Kidney (tissue), 14 donors: ENCODE data around the gene ARHGEF26. TPM values are rescaled to one million over a fixed set of nuclear protein-coding genes. Genes with fewer than 3 reads are reported as not detected.

ENCODE experiments used
- DNase-seq, 5 donors: peaks; one replicate each; pipeline ENCODE4 v3.0.0-alpha.2; 2013 to 2020
- FAIRE-seq: peaks from 2 replicates; lab custom pipeline; 2012; peaks lifted over from hg19 to GRCh38; lab: Jason Lieb, UNC
- H3K27ac ChIP-seq, 2 donors: one replicate each; pipeline ENCODE4 v1.7.0; 2013; ENCODE audit warnings: low read depth in 2 of 2, low read length in 2 of 2, inconsistent platforms in 1 of 2
- H3K27me3 ChIP-seq: one replicate; pipeline ENCODE4 v1.7.1; 2013; ENCODE audit warnings: low read length, inconsistent platforms; ENCODE audit not compliant: control insufficient read depth, insufficient read depth
- H3K36me3 ChIP-seq, 3 donors: one replicate each; pipeline versions ENCODE4 v1.7.0 to v1.7.1; 2013; ENCODE audit warnings: low read length in 3 of 3, control low read depth in 1 of 3, inconsistent platforms in 1 of 3; ENCODE audit not compliant: insufficient read depth in 3 of 3, control insufficient read depth in 2 of 3
- H3K4me1 ChIP-seq, 3 donors: one replicate each; pipeline versions ENCODE4 v1.7.0 to v1.7.1; 2013; ENCODE audit warnings: low read length in 3 of 3, inconsistent platforms in 1 of 3, low read depth in 1 of 3; ENCODE audit not compliant: control insufficient read depth in 2 of 3, insufficient read depth in 2 of 3
- H3K4me3 ChIP-seq, 3 donors: one replicate each; pipeline versions ENCODE4 v1.7.0 to v1.8.1; 2013; ENCODE audit warnings: low read length in 3 of 3, control low read depth in 1 of 3, inconsistent platforms in 1 of 3
- H3K9ac ChIP-seq, 3 donors: one replicate each; pipeline versions ENCODE4 v1.7.0 to v1.7.1; 2013; ENCODE audit warnings: low read length in 3 of 3, control low read depth in 1 of 3, inconsistent platforms in 1 of 3
- H3K9me3 ChIP-seq, 3 donors: one replicate each; pipeline versions ENCODE4 v1.7.0 to v1.7.1; 2013; ENCODE audit warnings: low read length in 3 of 3, control low read depth in 1 of 3, inconsistent platforms in 1 of 3; ENCODE audit not compliant: control insufficient read depth in 2 of 3, insufficient read depth in 1 of 3
- CTCF ChIP-seq: IDR thresholded peaks from 3 replicates; pipeline ENCODE4 v1.5.1; 2012; ENCODE audit warnings: mild to moderate bottlenecking, moderate library complexity, borderline replicate concordance; ENCODE audit not compliant: insufficient read depth; ENCODE audit errors: extremely low read depth
- intact Hi-C: fragments of 100-400 bp; cut with DNase I; formaldehyde crosslinking; loops from one replicate; pipeline ENCODE4 v1.11.1; 2022
- polyA plus RNA-seq: library from polyadenylated mRNA; stranded (reverse); fragments of 350-450 nt; fragmentation: Illumina TruSeq; extraction: RNeasy Lipid Tissue Mini Kit (QIAGEN cat#74804); gene quantifications from one replicate; pipeline ENCODE4 v1.2.3, GENCODE V29; 2014; ENCODE audit warnings: low read depth, low replicate concordance; ENCODE audit not compliant: insufficient read depth
- total RNA-seq: library from RNA; stranded (reverse); fragmentation: NEBNext Ultra II Directional; extraction: Animal tissue kit (Norgen Biotek cat#: 25700); gene quantifications from one replicate; pipeline ENCODE4 v1.2.1, GENCODE V29; 2021
- donor health status: control.
- donor health status: control.
- donor health status: control.
- donor health status: control.
- donor health status: control.
- donor health status: DM: yes; HTN: yes; CAD: no.
- donor health status: Normal renal cell carcinoma (clear cell type).

ARHGEF26 gene
- total and polyA plus RNA-seq, 2 donors from 2014 or later: 3.9 to 4.8 TPM

DNA sequence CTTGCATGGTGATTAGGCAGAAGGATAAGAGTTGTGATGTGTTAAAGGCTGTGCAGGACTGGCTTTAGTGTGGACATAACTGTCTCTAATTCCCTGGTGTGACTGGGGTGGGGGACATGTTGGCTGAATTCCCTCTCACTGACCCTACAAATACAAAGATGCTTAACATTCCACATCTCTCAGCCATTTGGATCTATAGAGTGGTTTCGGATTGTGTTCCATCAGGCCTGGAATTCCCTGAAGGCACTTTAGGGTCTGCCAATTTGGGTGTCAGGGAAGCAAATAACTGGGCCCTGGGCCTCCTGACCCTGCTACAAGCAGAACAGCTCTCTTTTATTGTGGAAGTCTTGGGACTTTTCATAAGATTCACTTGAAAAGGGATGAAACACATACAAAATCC lies 56.2 kb downstream of the ARHGEF26 start:
- Histone ChIP-seq H3K9me3 (no peaks in the 10 kb centered on the region), H3K27ac (no peak overlapping the region), H3K4me3 (no peak overlapping the region), H3K27me3 (no peaks in the 10 kb centered on the region), H3K9ac (no peak overlapping the region), H3K36me3 (no peaks in the 10 kb centered on the region), H3K4me1 (no peaks in the 10 kb centered on the region)
- intact Hi-C loops: no loop called here
- TF ChIP-seq CTCF: no peak
- FAIRE-seq: no peak
- DNase-seq: no peak

GRCh38 chr3:154178172-154178571 lies 57.0 kb downstream of the ARHGEF26 start:
- TF ChIP-seq CTCF: no peak
- Histone ChIP-seq H3K4me1 (no peaks in the 10 kb centered on the region), H3K36me3 (no peaks in the 10 kb centered on the region), H3K4me3 (no peak overlapping the region), H3K9me3 (no peaks in the 10 kb centered on the region), H3K9ac (no peak overlapping the region), H3K27ac (no peak overlapping the region), H3K27me3 (no peaks in the 10 kb centered on the region)
- FAIRE-seq: no peak
- intact Hi-C loops: no loop called here
- DNase-seq: no peak

- Histone ChIP-seq H3K9ac (no peak overlapping the region), H3K9me3 (no peaks in the 10 kb centered on the region), H3K27ac (no peak overlapping the region), H3K27me3 (no peaks in the 10 kb centered on the region), H3K4me1 (no peaks in the 10 kb centered on the region), H3K36me3 (no peaks in the 10 kb centered on the region), H3K4me3 (no peak overlapping the region)
- peak in 2 of 5 donors; percentile 23 to 34 for DNase-seq
- intact Hi-C loops: no loop called here
- TF ChIP-seq CTCF: no peak
- FAIRE-seq: no peak
Observed at GRCh38 chr3:154180836-154181691, 59.9 kb downstream of the ARHGEF26 start.
